ENCODE measurements around the gene LKAAEAR1. TPM values are rescaled to one million over a fixed set of nuclear protein-coding genes. Genes with fewer than 3 reads are reported as not detected.

LKAAEAR1 gene
- total and polyA plus RNA-seq, 2 experiments from 2014 or later = 1.8 TPM; not detected in 1

DNA sequence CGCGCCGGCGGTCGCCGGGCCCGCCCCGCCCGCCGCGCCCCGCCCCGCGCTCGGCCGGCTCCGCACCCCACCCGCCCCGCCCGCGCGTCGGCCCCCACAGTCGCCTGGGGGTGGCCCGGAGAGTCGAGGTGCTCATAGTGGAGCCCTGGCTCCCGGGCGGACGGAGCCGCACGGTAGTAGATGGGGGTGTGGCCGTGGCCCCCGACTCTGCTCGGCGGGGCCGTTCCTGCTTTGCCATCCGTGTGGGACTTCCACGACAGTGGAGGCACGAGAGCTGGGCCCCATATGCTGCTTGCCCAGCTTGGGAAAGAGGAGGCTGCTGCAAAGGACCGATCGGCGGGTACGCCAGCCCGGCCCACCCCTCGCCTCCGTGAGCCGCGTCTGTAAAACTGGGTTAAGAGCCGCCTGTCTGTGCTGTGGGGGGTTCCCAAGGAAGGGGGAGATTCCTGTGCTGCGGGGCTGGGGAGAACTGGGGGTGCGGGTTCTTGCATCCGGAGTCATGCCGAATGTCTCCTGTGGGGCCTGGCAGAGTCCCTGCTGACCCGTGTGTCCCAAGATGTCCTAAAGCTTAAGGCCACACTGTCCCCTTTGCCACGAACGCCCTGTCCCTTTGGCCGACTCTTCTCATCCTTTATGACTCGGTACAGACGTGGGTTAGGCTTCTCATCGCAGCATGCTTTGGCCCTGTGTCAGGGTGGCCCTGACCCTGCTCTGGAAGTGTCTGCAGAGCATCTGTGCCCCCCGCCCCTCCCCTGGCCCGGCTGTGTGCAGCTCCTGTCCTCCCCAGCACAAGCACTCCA is 4.0 kb downstream of the LKAAEAR1 start, which contains the start of gene OPRL1:
TSS of gene OPRL1 (plus strand) at position 70 of the 800 bp plus-strand sequence. CDS start 12,639 bp downstream, outside the sequence.
- H3K4me3 ChIP-seq = peak within 1 kb of the TSS; percentile 75
- DNase-seq (ENCODE audit: low spot score) = peak; percentile 47
- H3K4me2 ChIP-seq = peak within 1 kb of the TSS; percentile 88
- H3K36me3 ChIP-seq (ENCODE audit: insufficient read depth) = no peaks in the 10 kb centered on the region
- H4K20me1 ChIP-seq (replicated peaks; ENCODE audit: insufficient read depth) = no peaks in the 10 kb centered on the region
- 0 out of 2 replicates have a peak, but pooled peaks cover 7% of the 10 kb centered on the region for H3F3A ChIP-seq (replicated peaks; ENCODE audit: low read depth)
- H3K4me1 ChIP-seq (ENCODE audit: insufficient read depth) = peaks cover 26% of the 10 kb centered on the region; the same call in 1 of the 2 replicates
- H3K9me2 ChIP-seq (ENCODE audit: insufficient read depth) = no peaks in the 10 kb centered on the region
- TF ChIP-seq ZNF114 (CRISPR knock-in tag; IDR thresholded peaks at IDR 0.05) = no peak
- peak within 1 kb of the TSS; percentile 77 for H3K4me3 Mint-ChIP-seq
- peaks cover 33% of the 10 kb centered on the region for H3K4me1 Mint-ChIP-seq
- H3K9me3 Mint-ChIP-seq = 0 out of 3 replicates have a peak, but pooled peaks cover 3% of the 10 kb centered on the region
- H3K27me3 Mint-ChIP-seq (ENCODE audit: insufficient read depth, low read depth, poor library complexity) = peaks cover 42% of the 10 kb centered on the region
- peak within 1 kb of the TSS; percentile 93 for H2AFZ ChIP-seq
- H3K79me2 ChIP-seq (replicated peaks; ENCODE audit: insufficient read depth) = no peaks in the 10 kb centered on the region
- peak; percentile 0; the same call in 1 of the 3 replicates for ATAC-seq
- no peak within 1 kb of the TSS for H3K27ac ChIP-seq (ENCODE audit: low read depth)
- no peak within 1 kb of the TSS for H3K27ac Mint-ChIP-seq
- peaks cover 43% of the 10 kb centered on the region for H3K27me3 ChIP-seq (ENCODE audit: insufficient read depth)
- H3K36me3 Mint-ChIP-seq (ENCODE audit: low read depth) = no peaks in the 10 kb centered on the region; the same call in 2 of the 3 replicates

GRCh38 chr20:64079273-64080012 is 4.8 kb downstream of the LKAAEAR1 start, which contains the start of gene RGS19:
Gene RGS19, minus strand, starts transcription at chr20:64079518. Its CDS starts 2,632 bp downstream, at chr20:64076886.
- Histone ChIP-seq H3K27me3 (ENCODE audit: insufficient read depth) (peaks cover 35% of the 10 kb centered on the region), H3K27ac (ENCODE audit: low read depth) (no peak within 1 kb of the TSS), H3K4me2 (peak within 1 kb of the TSS; percentile 88), H3K79me2 (replicated peaks; ENCODE audit: insufficient read depth) (no peaks in the 10 kb centered on the region), H3K4me3 (peak within 1 kb of the TSS; percentile 75), H3K9me2 (ENCODE audit: insufficient read depth) (no peaks in the 10 kb centered on the region), H3F3A (replicated peaks; ENCODE audit: low read depth) (0 out of 2 replicates have a peak, but pooled peaks cover 7% of the 10 kb centered on the region), H4K20me1 (replicated peaks; ENCODE audit: insufficient read depth) (no peaks in the 10 kb centered on the region), H3K36me3 (ENCODE audit: insufficient read depth) (no peaks in the 10 kb centered on the region), H2AFZ (peak within 1 kb of the TSS; percentile 93), H3K4me1 (ENCODE audit: insufficient read depth) (peaks cover 22% of the 10 kb centered on the region; the same call in 1 of the 2 replicates)
- Mint-ChIP-seq H3K4me3 (peak within 1 kb of the TSS; percentile 77), H3K27me3 (ENCODE audit: insufficient read depth, low read depth, poor library complexity) (peaks cover 37% of the 10 kb centered on the region), H3K36me3 (ENCODE audit: low read depth) (no peaks in the 10 kb centered on the region; the same call in 2 of the 3 replicates), H3K27ac (no peak within 1 kb of the TSS), H3K4me1 (peaks cover 33% of the 10 kb centered on the region), H3K9me3 (0 out of 3 replicates have a peak, but pooled peaks cover 3% of the 10 kb centered on the region)
- TF ChIP-seq CREB1 (CRISPR knock-in tag; IDR thresholded peaks at IDR 0.05; ENCODE audit: low read depth) (no peak), STAT1 (IDR thresholded peaks at IDR 0.05; ENCODE audit: unreplicated experiment) (no peak), NANOG (IDR thresholded peaks at IDR 0.05; ENCODE audit: borderline replicate concordance) (no peak), ZNF331 (CRISPR knock-in tag; IDR thresholded peaks at IDR 0.05; ENCODE audit: low read depth) (no peak), EZH2 (IDR thresholded peaks at IDR 0.05; ENCODE audit: low read depth, unreplicated experiment) (no peak), JUNB (IDR thresholded peaks at IDR 0.05; ENCODE audit: unreplicated experiment) (no peak), POLR2AphosphoS5 (IDR thresholded peaks at IDR 0.05; ENCODE audit: low read depth) (peak; percentile 57; the same call in 1 of the 2 replicates)
- ATAC-seq (peak; percentile 21), DNase-seq (ENCODE audit: low spot score) (peak; percentile 77)
